OCI-LY1 (cell line): ENCODE data around the gene HOXA9.

Experiments
- H2AFZ ChIP-seq: fragments of 200-600 bp; sonication (generic), shearing (Covaris generic); 2 replicates; pipeline ENCODE4 v1.6.0; 2014; ENCODE audit warnings: antibody characterized with exemption, mild to moderate bottlenecking, low read length
- H3F3A ChIP-seq: fragments of 200-600 bp; sonication (generic), shearing (Covaris generic); 2 replicates; pipeline ENCODE4 v1.6.0; 2014; ENCODE audit warnings: mild to moderate bottlenecking, antibody characterized with exemption, low read length, moderate library complexity; ENCODE audit not compliant: insufficient read depth
- H3K27ac ChIP-seq: fragments of 200-600 bp; sonication (generic); 2 replicates; pipeline ENCODE4 v1.5.1; 2014; ENCODE audit warnings: low read length, mixed run types, mild to moderate bottlenecking, low read depth; ENCODE audit not compliant: poor library complexity, severe bottlenecking
- H3K27me3 ChIP-seq: fragments of 200-600 bp; sonication (generic); 2 replicates; pipeline ENCODE4 v1.6.0; 2014; ENCODE audit warnings: antibody characterized with exemption, mild to moderate bottlenecking, low read length, moderate library complexity; ENCODE audit not compliant: insufficient read depth
- H3K36me3 ChIP-seq: fragments of 200-600 bp; sonication (generic); 2 replicates; pipeline ENCODE4 v1.6.1; 2014; ENCODE audit warnings: mild to moderate bottlenecking, antibody characterized with exemption, low read length, moderate library complexity, mixed read lengths; ENCODE audit not compliant: insufficient read depth
- H3K4me1 ChIP-seq: fragments of 200-600 bp; sonication (generic); 2 replicates; pipeline ENCODE4 v1.5.1; 2014; ENCODE audit warnings: mild to moderate bottlenecking, low read length, moderate library complexity; ENCODE audit not compliant: insufficient read depth, severe bottlenecking
- H3K4me2 ChIP-seq: fragments of 200-600 bp; sonication (generic), shearing (Covaris generic); 2 replicates; pipeline ENCODE4 v1.6.1; 2014; ENCODE audit warnings: low read length
- H3K4me3 ChIP-seq: fragments of 200-600 bp; sonication (generic); 2 replicates; pipeline ENCODE4 v1.5.1; 2014; ENCODE audit warnings: low read length, low read depth, mild to moderate bottlenecking, mixed read lengths; ENCODE audit not compliant: poor library complexity, severe bottlenecking
- H3K79me2 ChIP-seq: fragments of 200-600 bp; shearing (Covaris generic); 2 replicates; pipeline ENCODE4 v1.6.1; 2016; ENCODE audit warnings: mixed run types, low read length, mixed read lengths; ENCODE audit not compliant: insufficient read depth
- H3K9ac ChIP-seq: fragments of 200-600 bp; sonication (generic), shearing (Covaris generic); 2 replicates; pipeline ENCODE4 v1.6.1; 2014; ENCODE audit warnings: mild to moderate bottlenecking, low read length, mixed read lengths
- H3K9me2 ChIP-seq: fragments of 200-600 bp; sonication (generic), shearing (Covaris generic); 2 replicates; pipeline ENCODE4 v1.6.1; 2014; ENCODE audit warnings: low read depth, mild to moderate bottlenecking, low read length, mixed read lengths
- H3K9me3 ChIP-seq: fragments of 200-600 bp; shearing (Covaris generic); 2 replicates; pipeline ENCODE4 v1.6.1; 2014; ENCODE audit warnings: low read length, mixed read lengths
- H4K20me1 ChIP-seq: fragments of 200-600 bp; sonication (generic), shearing (Covaris generic); 2 replicates; pipeline ENCODE4 v1.6.0; 2016; ENCODE audit warnings: mild to moderate bottlenecking, low read length; ENCODE audit not compliant: insufficient read depth
- EZH2 ChIP-seq: fragments of 200-600 bp; sonication (generic), shearing (Covaris generic); IDR thresholded peaks from 2 replicates; pipeline ENCODE4 v1.8.0; 2017; ENCODE audit warnings: borderline replicate concordance, mixed run types, mild to moderate bottlenecking, antibody characterized with exemption, low read length, moderate library complexity, mixed read lengths
- TF ChIP-seq, protein P1 (sequence below): fragments of 200-600 bp; sonication (generic), shearing (Covaris generic); IDR thresholded peaks from 2 replicates; pipeline ENCODE4 v1.5.1; 2017; ENCODE audit warnings: mild to moderate bottlenecking, antibody characterized with exemption, low read length, moderate library complexity, mixed read lengths

The HOXA9 gene

DNA sequence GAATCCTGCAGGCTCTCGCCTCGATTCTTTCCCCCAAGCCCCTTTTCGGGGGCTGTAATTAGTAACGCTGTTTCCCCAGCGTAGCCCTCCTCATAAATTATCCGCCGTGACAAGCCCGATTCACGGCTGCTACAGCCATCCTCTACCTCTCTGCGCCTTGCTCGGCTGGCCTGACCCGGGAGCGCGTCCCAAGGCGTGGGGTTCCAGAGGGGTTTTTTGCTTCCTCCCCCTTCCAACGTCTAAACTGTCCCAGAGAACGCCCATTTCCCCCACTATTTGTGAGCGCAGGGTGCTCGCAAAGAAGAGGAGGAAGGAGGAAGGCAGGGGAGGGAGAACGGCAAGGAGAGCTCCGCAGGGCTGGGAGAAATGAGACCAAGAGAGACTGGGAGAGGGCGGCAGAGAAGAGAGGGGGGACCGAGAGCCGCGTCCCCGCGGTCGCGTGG lies 22.7 kb downstream of the HOXA9 start:
- H3K4me1 ChIP-seq: peaks cover 29% of the 10 kb centered on the region
- peak overlapping the region; percentile 82 for H3K4me2 ChIP-seq
- no peak overlapping the region for H3K27ac ChIP-seq
- H3K27me3 ChIP-seq: peaks cover 4% of the 10 kb centered on the region; the same call in 1 of the 2 replicates
- TF ChIP-seq, protein P1, sequence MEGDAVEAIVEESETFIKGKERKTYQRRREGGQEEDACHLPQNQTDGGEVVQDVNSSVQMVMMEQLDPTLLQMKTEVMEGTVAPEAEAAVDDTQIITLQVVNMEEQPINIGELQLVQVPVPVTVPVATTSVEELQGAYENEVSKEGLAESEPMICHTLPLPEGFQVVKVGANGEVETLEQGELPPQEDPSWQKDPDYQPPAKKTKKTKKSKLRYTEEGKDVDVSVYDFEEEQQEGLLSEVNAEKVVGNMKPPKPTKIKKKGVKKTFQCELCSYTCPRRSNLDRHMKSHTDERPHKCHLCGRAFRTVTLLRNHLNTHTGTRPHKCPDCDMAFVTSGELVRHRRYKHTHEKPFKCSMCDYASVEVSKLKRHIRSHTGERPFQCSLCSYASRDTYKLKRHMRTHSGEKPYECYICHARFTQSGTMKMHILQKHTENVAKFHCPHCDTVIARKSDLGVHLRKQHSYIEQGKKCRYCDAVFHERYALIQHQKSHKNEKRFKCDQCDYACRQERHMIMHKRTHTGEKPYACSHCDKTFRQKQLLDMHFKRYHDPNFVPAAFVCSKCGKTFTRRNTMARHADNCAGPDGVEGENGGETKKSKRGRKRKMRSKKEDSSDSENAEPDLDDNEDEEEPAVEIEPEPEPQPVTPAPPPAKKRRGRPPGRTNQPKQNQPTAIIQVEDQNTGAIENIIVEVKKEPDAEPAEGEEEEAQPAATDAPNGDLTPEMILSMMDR: no peak
- no peak for TF ChIP-seq EZH2
- peak overlapping the region; percentile 47; the same call in 1 of the 2 replicates for H3K9ac ChIP-seq
- H4K20me1 ChIP-seq: no peaks in the 10 kb centered on the region
- no peaks in the 10 kb centered on the region for H3K36me3 ChIP-seq
- H3K4me3 ChIP-seq: peak overlapping the region; percentile 67
- H2AFZ ChIP-seq: no peak overlapping the region
- no peaks in the 10 kb centered on the region for H3K9me2 ChIP-seq
- H3F3A ChIP-seq: no peaks in the 10 kb centered on the region
- H3K79me2 ChIP-seq: no peaks in the 10 kb centered on the region
- H3K9me3 ChIP-seq: no peaks in the 10 kb centered on the region

GRCh38 chr7:27141923-27142579 lies 23.3 kb downstream of the HOXA9 start:
- no peaks in the 10 kb centered on the region for H3K36me3 ChIP-seq
- H3K4me1 ChIP-seq: peaks cover 24% of the 10 kb centered on the region
- no peak overlapping the region for H3K4me3 ChIP-seq
- H3F3A ChIP-seq: no peaks in the 10 kb centered on the region
- no peaks in the 10 kb centered on the region for H3K79me2 ChIP-seq
- no peak overlapping the region for H3K9ac ChIP-seq
- no peak overlapping the region for H3K27ac ChIP-seq
- H3K4me2 ChIP-seq: peak overlapping the region; percentile 82; the same call in 1 of the 2 replicates
- H3K9me3 ChIP-seq: no peaks in the 10 kb centered on the region
- H4K20me1 ChIP-seq: no peaks in the 10 kb centered on the region
- no peaks in the 10 kb centered on the region; the same call in 1 of the 2 replicates for H3K27me3 ChIP-seq
- TF ChIP-seq, protein P1: no peak
- no peak for TF ChIP-seq EZH2
- H3K9me2 ChIP-seq: no peaks in the 10 kb centered on the region
- no peak overlapping the region for H2AFZ ChIP-seq

DNA sequence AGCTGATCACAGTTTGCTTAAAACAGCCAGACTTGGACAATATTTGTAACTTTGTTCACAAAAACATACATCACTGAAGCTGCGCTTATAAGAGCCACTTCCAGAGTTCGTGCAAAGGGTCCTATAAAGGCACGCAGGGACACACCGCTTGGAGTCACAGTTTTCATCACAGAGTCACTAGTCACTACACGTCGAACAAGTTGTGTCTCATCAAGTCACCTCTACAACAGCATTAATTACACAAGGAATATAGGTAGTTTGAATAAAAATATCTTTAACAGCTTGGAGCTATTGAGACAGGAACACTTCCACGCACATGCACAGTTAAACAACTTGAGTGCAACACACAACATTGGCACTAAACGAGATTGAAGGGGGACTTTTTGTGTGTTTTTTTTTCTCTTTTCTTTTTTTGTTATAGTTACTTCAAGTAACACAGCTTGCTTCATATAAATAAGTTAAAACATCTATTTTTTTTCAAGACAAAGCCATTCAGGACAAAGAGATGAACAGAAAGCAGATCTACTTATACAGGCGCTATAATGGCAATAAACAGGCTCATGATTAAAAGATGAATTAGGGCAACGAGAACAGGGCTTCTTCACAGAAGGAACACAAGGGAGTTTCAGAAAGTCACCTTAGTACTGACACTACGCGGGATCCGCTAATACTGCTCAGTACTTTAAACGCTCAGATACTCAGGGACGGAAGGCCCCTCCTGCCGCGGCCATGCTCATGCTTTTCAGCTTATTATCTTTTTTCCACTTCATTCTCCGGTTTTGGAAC lies 24.0 kb downstream of the HOXA9 start:
- H3K27ac ChIP-seq: no peak overlapping the region
- H3K9me2 ChIP-seq: no peaks in the 10 kb centered on the region
- H3K9ac ChIP-seq: no peak overlapping the region
- no peak for TF ChIP-seq EZH2
- TF ChIP-seq, protein P1: no peak
- no peak overlapping the region for H3K4me3 ChIP-seq
- H3K4me2 ChIP-seq: no peak overlapping the region
- H3F3A ChIP-seq: no peaks in the 10 kb centered on the region
- no peaks in the 10 kb centered on the region for H3K9me3 ChIP-seq
- no peaks in the 10 kb centered on the region for H4K20me1 ChIP-seq
- H3K79me2 ChIP-seq: no peaks in the 10 kb centered on the region
- no peaks in the 10 kb centered on the region for H3K36me3 ChIP-seq
- H3K4me1 ChIP-seq: peaks cover 24% of the 10 kb centered on the region
- no peaks in the 10 kb centered on the region; the same call in 1 of the 2 replicates for H3K27me3 ChIP-seq
- no peak overlapping the region for H2AFZ ChIP-seq
